PC-9 (cell line): ENCODE results near the gene TSPAN11.
"Not testable (repeated sequence)": the region's sequence is repeated elsewhere in the genome, so short reads cannot be mapped to it uniquely, and the experiment has no call there.

ENCODE experiments used
- CTCF ChIP-seq: fragments of 200-600 bp; sonication (generic); conservative IDR thresholded peaks from 2 replicates; pipeline ENCODE4 v1.6.1; 2017; ENCODE audit warnings: mixed run types, antibody characterized with exemption, mild to moderate bottlenecking, moderate library complexity
- EZH2 ChIP-seq: fragments of 200-600 bp; sonication (generic); IDR thresholded peaks from 2 replicates; pipeline ENCODE4 v1.8.0; 2017; ENCODE audit warnings: antibody characterized with exemption, low read depth

GRCh38 chr12:30894531-30894930, 32.0 kb upstream of the TSPAN11 start:
- not testable (repeated sequence) for TF ChIP-seq CTCF, EZH2
